ENCODE data around the gene LMO1.

LMO1 gene

DNA sequence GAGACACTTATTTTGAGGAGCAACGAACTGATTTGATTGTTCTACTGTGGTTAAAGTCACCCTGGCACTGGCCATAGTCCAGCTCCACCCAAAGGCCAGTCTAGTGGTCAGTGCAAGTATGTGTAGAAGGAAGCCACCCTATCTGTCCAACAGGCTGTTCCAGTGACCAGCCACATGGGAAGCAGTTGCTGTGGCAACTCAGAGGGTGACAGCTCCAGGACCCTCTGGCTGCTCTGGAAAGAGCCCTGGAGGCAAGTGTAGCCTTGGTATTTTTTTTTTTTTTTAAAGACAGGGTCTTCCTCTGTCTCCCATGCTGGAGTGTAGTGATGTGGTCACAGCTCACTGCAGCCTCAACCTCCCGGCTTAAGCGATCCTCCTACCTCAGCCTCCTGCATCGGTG is 27.8 kb downstream of the LMO1 start:
- no peak for DNase-seq (ENCODE audit: insufficient read length, low spot score)
- TF ChIP-seq POLR2A (IDR thresholded peaks at IDR 0.05; ENCODE audit: low read depth, low read length) = no peak
- FAIRE-seq = no peak

DNA sequence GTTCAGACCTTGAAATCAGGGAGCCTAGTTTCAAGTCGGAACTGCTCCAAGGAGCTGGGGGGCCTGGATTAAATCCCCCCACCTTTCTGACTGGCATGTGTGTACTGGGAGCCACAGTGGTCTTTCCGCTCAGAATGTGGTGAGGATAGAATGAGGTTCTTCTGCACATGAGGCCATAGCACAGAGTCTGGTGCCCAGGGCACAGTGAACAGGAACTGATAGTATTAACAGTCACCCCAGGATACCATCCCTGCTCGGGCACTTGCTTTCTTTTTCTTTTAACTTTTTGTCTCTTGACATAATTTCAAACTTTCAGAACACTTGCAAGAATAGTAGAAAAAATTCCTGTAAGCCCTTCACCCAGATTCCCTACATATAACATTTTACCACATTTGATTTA is 28.8 kb downstream of the LMO1 start:
- FAIRE-seq (no peak), DNase-seq (ENCODE audit: insufficient read length, low spot score) (no peak)
- no peak for TF ChIP-seq POLR2A (IDR thresholded peaks at IDR 0.05; ENCODE audit: low read depth, low read length)

DNA sequence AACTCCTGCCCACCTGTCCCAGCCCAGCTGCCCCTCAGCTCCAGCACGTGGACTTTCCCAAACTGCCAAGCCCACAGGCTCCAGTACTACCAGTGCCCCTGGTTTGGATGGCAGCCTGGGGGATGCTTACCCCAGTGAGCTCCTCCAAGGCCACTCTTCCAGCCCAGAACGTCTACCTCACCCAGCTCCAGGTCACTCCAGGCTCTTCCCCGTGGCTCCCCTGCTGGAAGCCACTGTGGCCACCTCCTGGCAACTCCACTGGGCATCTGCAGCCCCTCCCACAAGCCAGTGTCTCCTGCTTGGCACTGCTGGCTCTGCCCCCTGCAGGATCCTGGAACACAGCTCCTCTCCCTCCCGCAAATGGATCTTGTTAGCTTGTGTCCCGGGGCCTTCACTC is 29.3 kb downstream of the LMO1 start:
- peak; percentile 84 for DNase-seq (ENCODE audit: insufficient read length, low spot score)
- FAIRE-seq = no peak
- TF ChIP-seq POLR2A (IDR thresholded peaks at IDR 0.05; ENCODE audit: low read depth, low read length) = no peak

DNA sequence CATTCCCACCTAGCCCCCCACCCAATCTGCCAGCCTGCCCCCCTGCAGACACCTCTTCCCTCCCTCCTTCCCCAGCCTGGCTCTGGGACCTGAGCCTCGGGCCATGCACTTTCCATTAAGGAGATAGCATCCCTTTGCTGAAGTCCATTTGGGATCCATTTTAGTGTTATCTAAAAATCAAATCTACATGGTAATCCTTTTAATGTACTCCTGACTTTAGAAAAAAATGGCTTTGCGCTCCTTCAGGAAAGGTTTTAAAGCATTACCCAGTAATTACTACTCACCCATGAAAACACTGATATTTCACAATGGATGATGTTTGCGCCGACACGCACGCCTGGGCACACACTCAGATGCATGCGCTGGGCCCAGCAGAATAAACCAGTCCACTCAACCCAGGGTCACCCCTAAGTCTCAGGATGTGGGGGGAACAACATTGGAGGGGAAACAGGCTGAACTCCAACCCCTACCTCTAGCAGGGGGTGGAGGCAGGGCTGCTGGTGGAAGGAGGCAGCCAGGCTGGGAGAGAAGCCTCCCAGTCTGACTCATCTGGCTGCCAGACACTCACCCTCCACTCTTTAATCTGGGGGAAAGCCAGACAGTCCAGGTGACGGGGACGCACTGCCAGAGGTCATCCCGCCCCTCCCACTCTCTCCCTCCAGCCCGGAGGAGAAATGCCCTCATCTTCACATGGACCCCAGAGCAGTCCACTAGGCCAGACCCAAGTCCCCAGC is 29.8 kb downstream of the LMO1 start:
- FAIRE-seq = peak; percentile 33
- TF ChIP-seq POLR2A (IDR thresholded peaks at IDR 0.05; ENCODE audit: low read depth, low read length) = no peak
- peak; percentile 95 for DNase-seq (ENCODE audit: insufficient read length, low spot score)

DNA sequence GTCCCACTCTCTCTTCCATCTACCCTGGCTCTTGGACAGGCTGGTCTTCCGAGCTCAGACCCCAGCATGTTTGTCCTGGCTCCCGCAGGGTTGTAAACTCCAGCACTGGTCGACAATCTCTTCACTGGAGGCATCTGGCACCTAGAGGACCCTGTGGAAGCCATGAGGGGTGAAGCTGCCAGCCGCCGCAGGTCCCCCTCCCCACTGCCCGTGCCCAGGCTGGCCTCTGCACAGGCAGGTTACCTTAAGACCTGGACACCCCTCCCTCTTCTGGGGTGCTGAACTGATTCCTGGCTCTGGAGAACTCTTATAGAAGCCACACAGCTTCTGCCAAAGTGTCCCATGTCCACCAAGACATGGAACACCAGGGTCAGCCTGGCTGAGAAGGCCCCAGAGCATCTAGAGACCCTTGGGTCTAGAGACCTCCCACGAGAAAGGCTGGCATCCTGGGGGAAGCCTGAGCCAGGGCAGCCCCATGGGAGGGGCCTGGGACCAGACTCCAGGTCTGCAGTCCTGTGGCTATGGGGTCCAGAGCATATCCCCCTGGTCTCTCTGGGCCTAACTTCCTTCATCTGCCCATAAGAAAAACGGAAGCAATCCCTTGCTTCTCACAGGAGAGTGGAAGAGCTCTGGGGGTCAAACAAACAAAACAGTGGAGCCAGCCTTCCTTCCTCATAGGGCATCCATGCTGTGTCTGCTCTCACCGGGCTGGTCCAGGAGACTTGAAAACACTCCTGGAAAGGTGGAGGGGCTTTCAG is 30.6 kb downstream of the LMO1 start:
- FAIRE-seq (no peak), DNase-seq (ENCODE audit: insufficient read length, low spot score) (no peak)
- no peak for TF ChIP-seq POLR2A (IDR thresholded peaks at IDR 0.05; ENCODE audit: low read depth, low read length)

DNA sequence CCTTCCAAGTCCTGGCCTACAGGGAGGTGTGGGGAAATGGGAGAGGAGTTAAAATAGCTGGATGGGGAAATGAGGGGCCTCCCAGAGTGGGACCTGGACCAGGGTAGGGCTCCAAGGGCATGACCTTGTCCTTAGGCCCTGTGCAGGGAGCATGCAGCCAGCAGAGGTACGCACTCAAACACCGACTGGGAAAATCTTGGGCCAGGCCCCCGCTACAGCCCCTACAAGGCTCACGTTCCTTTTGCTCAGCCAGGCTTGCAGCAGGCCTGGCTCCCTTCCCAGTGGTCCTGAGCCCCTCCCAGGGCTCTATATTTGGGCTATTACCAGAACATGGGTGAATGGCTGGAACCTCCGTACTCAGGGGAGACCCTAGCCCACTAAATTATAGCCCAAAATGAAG is 31.3 kb downstream of the LMO1 start:
- no peak for DNase-seq (ENCODE audit: insufficient read length, low spot score)
- no peak for TF ChIP-seq POLR2A (IDR thresholded peaks at IDR 0.05; ENCODE audit: low read depth, low read length)

DNA sequence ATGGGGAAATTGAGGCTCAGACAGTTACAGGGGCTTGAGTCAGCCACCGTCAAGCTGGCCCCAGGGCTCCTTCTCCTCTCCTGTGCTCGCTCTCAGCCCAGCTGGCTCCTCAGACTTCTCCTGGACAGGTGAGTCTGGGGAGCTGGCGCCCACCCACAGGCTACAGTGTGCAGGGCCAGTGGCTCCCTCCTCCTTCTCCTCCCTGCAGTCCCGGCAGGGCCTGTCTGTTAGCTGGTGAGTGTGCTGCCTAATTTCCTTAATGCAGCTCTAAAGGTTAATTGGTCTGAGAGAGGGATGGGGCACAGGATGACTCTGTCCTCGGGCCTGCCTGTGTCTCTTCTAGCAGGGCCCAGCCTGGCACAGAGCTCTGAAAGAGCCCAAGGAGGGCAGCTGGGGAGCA is 31.7 kb downstream of the LMO1 start:
- no peak for TF ChIP-seq POLR2A (IDR thresholded peaks at IDR 0.05; ENCODE audit: low read depth, low read length)
- no peak for DNase-seq (ENCODE audit: insufficient read length, low spot score)
- FAIRE-seq = no peak

More for the DNA sequence above, 31.3 kb downstream of the LMO1 start:
- no peak for FAIRE-seq

DNA sequence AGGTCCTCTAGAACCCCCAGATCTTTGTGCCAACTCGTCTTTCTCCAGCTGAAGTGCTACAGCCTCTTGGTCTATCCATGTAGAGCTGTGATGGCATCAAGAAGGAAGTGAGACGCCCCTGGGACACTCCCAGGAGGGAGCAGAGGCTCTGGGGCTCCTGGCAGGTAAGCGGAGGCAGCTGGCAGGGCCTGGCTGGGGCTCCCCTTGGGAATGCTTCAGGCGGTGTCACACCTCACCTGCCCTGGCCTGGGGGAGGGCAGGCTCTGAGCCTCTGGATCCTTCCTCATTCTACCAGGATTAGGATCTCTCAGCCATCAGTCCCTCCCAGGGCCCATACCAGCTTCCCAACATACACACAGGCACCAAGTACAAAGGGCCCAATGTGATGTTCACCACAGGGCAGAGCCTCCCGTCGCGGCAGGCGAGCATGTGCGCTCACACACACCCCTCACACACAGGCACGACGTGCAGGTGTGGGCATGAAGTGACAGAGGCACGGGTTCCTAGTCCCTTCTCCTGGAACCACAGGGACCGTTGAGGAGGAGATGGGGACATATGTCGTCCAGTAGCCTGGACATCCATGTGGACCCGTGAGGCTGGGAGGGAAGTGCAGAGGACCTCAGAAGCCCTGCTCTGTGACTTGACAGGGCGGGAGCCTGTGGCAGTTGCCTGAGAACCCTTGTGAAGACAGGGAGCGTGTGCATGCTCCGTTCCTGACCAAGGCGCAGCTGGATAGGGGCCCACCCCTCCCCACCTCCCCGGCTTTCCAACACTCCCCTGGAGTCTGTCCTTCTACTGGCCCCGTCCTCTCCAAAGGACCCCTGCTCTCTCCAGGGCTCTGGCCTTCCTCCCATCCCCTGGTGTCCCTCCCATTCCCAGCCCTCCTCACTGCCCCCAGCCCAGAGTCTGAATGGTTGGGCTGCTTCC is 32.5 kb downstream of the LMO1 start:
- DNase-seq (ENCODE audit: insufficient read length, low spot score) (no peak), FAIRE-seq (no peak)
- no peak for TF ChIP-seq POLR2A (IDR thresholded peaks at IDR 0.05; ENCODE audit: low read depth, low read length)

DNA sequence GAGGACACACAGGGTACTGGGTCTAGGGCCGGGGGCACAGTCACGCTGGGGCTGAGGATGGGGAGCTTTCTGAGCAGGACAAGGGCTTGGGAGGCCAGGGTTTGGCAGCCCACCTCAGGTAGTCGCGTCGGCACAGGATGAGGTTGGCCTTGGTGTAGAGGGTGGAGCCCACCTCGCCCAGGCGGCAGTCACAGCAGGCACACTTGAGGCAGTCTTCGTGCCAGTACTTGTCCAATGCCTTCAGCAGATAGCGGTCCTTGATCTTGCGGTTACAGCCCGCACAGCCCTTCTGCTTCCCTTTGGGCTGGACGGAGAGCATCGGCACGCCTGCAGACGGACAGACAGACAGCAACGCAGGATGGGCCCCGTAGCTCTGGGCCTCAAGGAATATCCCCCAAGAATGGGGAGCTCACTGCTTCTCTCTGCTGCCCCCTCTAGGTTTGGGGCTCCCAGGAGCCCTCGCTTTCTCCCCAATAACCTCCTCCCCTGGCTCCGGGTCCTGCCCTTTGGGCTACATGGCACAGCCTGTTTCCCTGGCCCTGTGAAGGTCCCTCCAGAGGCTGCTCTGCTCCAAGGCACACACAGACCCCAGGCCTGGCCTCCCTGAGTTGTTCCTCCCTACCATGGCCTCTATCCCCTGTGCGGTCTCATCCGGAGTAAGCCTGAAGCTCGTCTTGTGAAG is 33.4 kb downstream of the LMO1 start:
- FAIRE-seq (no peak), DNase-seq (ENCODE audit: insufficient read length, low spot score) (no peak)
- no peak for TF ChIP-seq POLR2A (IDR thresholded peaks at IDR 0.05; ENCODE audit: low read depth, low read length)

DNA sequence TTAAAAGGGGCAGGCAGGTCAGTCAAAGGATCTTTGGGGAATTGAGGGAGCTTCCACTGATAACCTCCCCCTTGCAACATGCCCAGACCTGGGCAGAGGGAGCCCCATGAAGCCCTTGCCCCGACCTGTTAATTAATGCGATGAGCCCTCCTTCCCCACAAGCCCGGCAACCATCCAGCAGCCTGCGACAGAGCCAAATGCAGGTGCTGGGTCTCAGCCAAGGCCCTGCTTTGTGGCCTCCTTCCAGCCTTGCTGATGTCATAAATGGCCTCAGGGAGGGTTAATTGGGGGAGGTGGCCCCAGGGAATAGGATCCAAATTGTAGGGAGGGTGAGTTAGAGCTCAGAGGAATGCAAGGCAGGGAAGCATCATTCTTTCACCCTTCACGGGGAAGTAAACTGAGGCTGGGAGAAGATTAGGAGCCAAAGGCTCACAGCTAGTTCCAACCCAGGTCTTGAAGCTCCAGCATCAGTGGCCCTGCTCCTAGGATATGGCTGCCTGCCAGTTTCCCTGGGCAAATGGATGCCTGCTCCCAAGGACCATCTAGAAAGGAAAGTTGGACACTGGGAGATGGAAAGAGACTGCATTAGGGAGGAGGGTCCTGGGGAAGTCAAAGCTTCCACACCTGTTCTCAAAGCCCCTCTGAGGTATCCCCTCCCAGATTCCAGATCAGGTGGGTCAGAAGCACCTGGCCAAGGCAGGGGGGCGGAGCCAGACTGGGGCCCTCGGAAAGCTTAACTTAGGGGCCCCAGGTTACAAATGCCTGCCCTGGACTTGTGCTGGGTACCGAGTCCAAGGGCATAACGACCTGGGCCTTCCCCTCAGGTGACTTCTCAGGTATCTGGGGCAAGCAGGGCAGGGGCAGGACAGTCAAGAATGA is 34.1 kb downstream of the LMO1 start:
- FAIRE-seq (no peak), DNase-seq (ENCODE audit: insufficient read length, low spot score) (peak; percentile 56)
- no peak for TF ChIP-seq POLR2A (IDR thresholded peaks at IDR 0.05; ENCODE audit: low read depth, low read length)

DNA sequence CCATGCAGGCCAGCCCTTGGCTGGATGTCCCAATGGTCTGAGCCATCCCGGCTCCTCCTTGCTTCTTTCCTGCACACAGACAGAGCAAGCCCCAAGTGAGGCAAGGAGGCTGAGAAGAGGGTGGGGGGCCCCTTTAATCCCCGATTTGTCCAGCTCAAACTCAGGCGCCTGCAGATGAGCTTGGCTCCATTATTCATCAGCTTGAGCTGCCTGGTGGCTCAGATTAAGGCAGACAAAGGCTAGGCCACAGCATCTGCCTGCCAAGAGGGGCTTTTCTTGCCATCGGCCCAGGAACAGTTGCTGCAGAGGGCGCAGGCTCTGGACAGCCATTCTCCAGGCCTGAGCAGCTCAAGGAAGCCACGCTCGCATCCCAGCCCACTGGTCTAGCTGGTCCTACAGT is 35.4 kb downstream of the LMO1 start:
- DNase-seq (ENCODE audit: insufficient read length, low spot score) (no peak), FAIRE-seq (no peak)
- TF ChIP-seq POLR2A (IDR thresholded peaks at IDR 0.05; ENCODE audit: low read depth, low read length) = no peak
